ENCODE data around the gene BACH2. TPM values are rescaled to one million over a fixed set of nuclear protein-coding genes. Genes with fewer than 3 reads are reported as not detected.

BACH2 gene
- polyA plus RNA-seq, 1 donor (not counting 4 experiments of a cell fraction or from before 2014, with no cell fraction given), result 0.50 TPM

GRCh38 chr6:90195094-90195829 is 101.4 kb downstream of the BACH2 start:
- Histone ChIP-seq H3K9me1 (ENCODE audit: control insufficient read depth, extremely low read depth, insufficient read depth, low read length) (no peaks in the 10 kb centered on the region), H3K27ac (ENCODE audit: control insufficient read depth, insufficient read depth, low read length) (no peak overlapping the region), H2AFZ (ENCODE audit: control insufficient read depth, low read length) (no peak overlapping the region), H3K4me2 (ENCODE audit: control insufficient read depth, extremely low read depth, insufficient read depth, low read depth, low read length) (no peak overlapping the region), H3K36me3 (ENCODE audit: control insufficient read depth in 2 of 2, extremely low read depth in 1 of 2, insufficient read depth in 2 of 2, low read length in 2 of 2) (no peaks in the 10 kb centered on the region), H3K4me1 (ENCODE audit: control insufficient read depth, extremely low read depth, insufficient read depth, low read length) (peaks cover 6% of the 10 kb centered on the region), H3K79me2 (ENCODE audit: control insufficient read depth, insufficient read depth, low read length) (no peaks in the 10 kb centered on the region), H4K20me1 (ENCODE audit: control insufficient read depth, extremely low read depth, insufficient read depth, low read length) (no peaks in the 10 kb centered on the region), H3K27me3 (ENCODE audit: control insufficient read depth, extremely low read depth, insufficient read depth, low read length) (no peaks in the 10 kb centered on the region), H3K4me3 (ENCODE audit: control insufficient read depth in 2 of 3, extremely low read depth in 1 of 3, insufficient read depth in 2 of 3, low read depth in 1 of 3, low read length in 3 of 3) (no peak overlapping the region), H3K9ac (ENCODE audit: control insufficient read depth, extremely low read depth, insufficient read depth, low read length) (no peak overlapping the region), H3K9me3 (ENCODE audit: control insufficient read depth, low read depth, low read length) (no peaks in the 10 kb centered on the region)
- FAIRE-seq (no peak), DNase-seq (ENCODE audit: low read depth, low spot score) (no peak)
- dilution Hi-C loops (cut with MboI; ENCODE audit: extremely low pct_ligation_motif_present, low sequenced_read_pairs), result no loop called here
- no peak for TF ChIP-seq EZH2 (IDR thresholded peaks at IDR 0.05; ENCODE audit: low read length)
- no peak for TF ChIP-seq CTCF (optimal IDR thresholded peaks at IDR 0.05 in 1 of 3, IDR thresholded peaks at IDR 0.05 in 1 of 3, conservative IDR thresholded peaks at IDR 0.05 in 1 of 3; ENCODE audit: extremely low read depth in 1 of 3, insufficient read depth in 2 of 3, low read length in 3 of 3)

DNA sequence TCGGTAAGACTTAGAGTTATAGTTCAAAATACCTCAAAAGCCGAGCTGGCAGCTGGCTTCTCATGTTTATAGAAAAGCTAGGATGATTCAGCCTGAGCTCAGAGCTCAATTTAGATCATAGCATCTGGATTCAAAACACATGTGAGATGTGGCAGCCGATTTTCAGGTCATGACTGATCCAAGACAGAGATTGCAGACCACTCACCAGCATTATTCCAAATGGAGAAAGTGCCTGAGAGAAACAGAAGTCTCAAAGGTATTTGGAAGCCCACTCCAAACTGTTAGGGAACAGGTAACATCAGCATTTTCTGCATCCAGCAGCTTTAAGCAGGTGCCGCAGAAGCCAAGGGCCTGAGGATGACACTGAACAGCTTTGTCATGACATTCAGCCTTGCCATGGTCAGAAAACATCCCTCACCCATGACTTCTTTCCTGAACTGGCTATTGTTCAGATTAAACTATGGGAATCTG is 102.2 kb downstream of the BACH2 start:
- Histone ChIP-seq H3K27me3 (ENCODE audit: control insufficient read depth, extremely low read depth, insufficient read depth, low read length) (no peaks in the 10 kb centered on the region), H2AFZ (ENCODE audit: control insufficient read depth, low read length) (no peak overlapping the region), H3K4me1 (ENCODE audit: control insufficient read depth, extremely low read depth, insufficient read depth, low read length) (peaks cover 6% of the 10 kb centered on the region), H3K79me2 (ENCODE audit: control insufficient read depth, insufficient read depth, low read length) (no peaks in the 10 kb centered on the region), H3K9ac (ENCODE audit: control insufficient read depth, extremely low read depth, insufficient read depth, low read length) (no peak overlapping the region), H3K4me3 (ENCODE audit: control insufficient read depth in 2 of 3, extremely low read depth in 1 of 3, insufficient read depth in 2 of 3, low read depth in 1 of 3, low read length in 3 of 3) (no peak overlapping the region), H3K27ac (ENCODE audit: control insufficient read depth, insufficient read depth, low read length) (no peak overlapping the region), H3K9me1 (ENCODE audit: control insufficient read depth, extremely low read depth, insufficient read depth, low read length) (no peaks in the 10 kb centered on the region), H3K36me3 (ENCODE audit: control insufficient read depth in 2 of 2, extremely low read depth in 1 of 2, insufficient read depth in 2 of 2, low read length in 2 of 2) (no peaks in the 10 kb centered on the region), H3K9me3 (ENCODE audit: control insufficient read depth, low read depth, low read length) (no peaks in the 10 kb centered on the region), H4K20me1 (ENCODE audit: control insufficient read depth, extremely low read depth, insufficient read depth, low read length) (no peaks in the 10 kb centered on the region), H3K4me2 (ENCODE audit: control insufficient read depth, extremely low read depth, insufficient read depth, low read depth, low read length) (no peak overlapping the region)
- FAIRE-seq (peak; percentile 66), DNase-seq (ENCODE audit: low read depth, low spot score) (no peak)
- dilution Hi-C loops (cut with MboI; ENCODE audit: extremely low pct_ligation_motif_present, low sequenced_read_pairs), result no loop called here
- TF ChIP-seq CTCF (optimal IDR thresholded peaks at IDR 0.05 in 1 of 3, IDR thresholded peaks at IDR 0.05 in 1 of 3, conservative IDR thresholded peaks at IDR 0.05 in 1 of 3; ENCODE audit: extremely low read depth in 1 of 3, insufficient read depth in 2 of 3, low read length in 3 of 3) (no peak), EZH2 (IDR thresholded peaks at IDR 0.05; ENCODE audit: low read length) (no peak)

Data from keratinocyte (primary cell).